ENCODE data around the gene PRSS53.

Gene PRSS53

GRCh38 chr16:31118223-31119155 lies 29.7 kb upstream of the PRSS53 start:
- DNase-seq (ENCODE audit: insufficient read length, low spot score) = no peak
- no peak for FAIRE-seq

GRCh38 chr16:31117384-31118222 lies 28.9 kb upstream of the PRSS53 start, which contains the start of gene KAT8:
Gene KAT8 (plus strand): TSS chr16:31117664. CDS start chr16:31117682, 18 bp downstream.
- peak; percentile 97 for FAIRE-seq
- DNase-seq (ENCODE audit: insufficient read length, low spot score) = peak; percentile 98
- TF ChIP-seq TAF1 (IDR thresholded peaks at IDR 0.05; ENCODE audit: low read depth, low read length) = peak; percentile 83
- peak; percentile 40; the same call in 1 of the 2 replicates for TF ChIP-seq SPI1 (IDR thresholded peaks at IDR 0.05; ENCODE audit: low read depth, low read length)
- TF ChIP-seq PAX5 (IDR thresholded peaks at IDR 0.05; ENCODE audit: insufficient read depth, low read length, severe bottlenecking) = no peak
- peak; percentile 88 for TF ChIP-seq POLR2A (IDR thresholded peaks at IDR 0.05; ENCODE audit: low read depth, low read length)
- peak; percentile 82 for TF ChIP-seq POLR2AphosphoS5 (IDR thresholded peaks at IDR 0.05; ENCODE audit: low read depth, low read length)
- peak; percentile 63; the same call in 1 of the 2 replicates for TF ChIP-seq POU2F2 (IDR thresholded peaks at IDR 0.05; ENCODE audit: low read depth, low read length)

More at GRCh38 chr16:31118223-31119155, 29.7 kb upstream of the PRSS53 start:
- TF ChIP-seq TAF1 (IDR thresholded peaks at IDR 0.05; ENCODE audit: low read depth, low read length) (no peak), POLR2A (IDR thresholded peaks at IDR 0.05; ENCODE audit: low read depth, low read length) (no peak), SPI1 (IDR thresholded peaks at IDR 0.05; ENCODE audit: low read depth, low read length) (no peak), POLR2AphosphoS5 (IDR thresholded peaks at IDR 0.05; ENCODE audit: low read depth, low read length) (no peak), PAX5 (IDR thresholded peaks at IDR 0.05; ENCODE audit: insufficient read depth, low read length, severe bottlenecking) (no peak), POU2F2 (IDR thresholded peaks at IDR 0.05; ENCODE audit: low read depth, low read length) (no peak)

GRCh38 chr16:31114468-31114867 lies 25.7 kb upstream of the PRSS53 start:
- no peak for TF ChIP-seq PAX5 (IDR thresholded peaks at IDR 0.05; ENCODE audit: insufficient read depth, low read length, severe bottlenecking)
- TF ChIP-seq POU2F2 (IDR thresholded peaks at IDR 0.05; ENCODE audit: low read depth, low read length) = no peak
- TF ChIP-seq POLR2A (IDR thresholded peaks at IDR 0.05; ENCODE audit: low read depth, low read length) = no peak
- TF ChIP-seq SPI1 (IDR thresholded peaks at IDR 0.05; ENCODE audit: low read depth, low read length) = no peak
- no peak for TF ChIP-seq POLR2AphosphoS5 (IDR thresholded peaks at IDR 0.05; ENCODE audit: low read depth, low read length)
- TF ChIP-seq TAF1 (IDR thresholded peaks at IDR 0.05; ENCODE audit: low read depth, low read length) = no peak
- FAIRE-seq = no peak
- DNase-seq (ENCODE audit: insufficient read length, low spot score) = no peak

GRCh38 chr16:31113121-31114120 lies 24.7 kb upstream of the PRSS53 start:
- FAIRE-seq (no peak), DNase-seq (ENCODE audit: insufficient read length, low spot score) (no peak)
- TF ChIP-seq PAX5 (IDR thresholded peaks at IDR 0.05; ENCODE audit: insufficient read depth, low read length, severe bottlenecking) (no peak), POLR2AphosphoS5 (IDR thresholded peaks at IDR 0.05; ENCODE audit: low read depth, low read length) (no peak), POLR2A (IDR thresholded peaks at IDR 0.05; ENCODE audit: low read depth, low read length) (no peak), POU2F2 (IDR thresholded peaks at IDR 0.05; ENCODE audit: low read depth, low read length) (no peak), SPI1 (IDR thresholded peaks at IDR 0.05; ENCODE audit: low read depth, low read length) (no peak), TAF1 (IDR thresholded peaks at IDR 0.05; ENCODE audit: low read depth, low read length) (no peak)

- no peak for DNase-seq (ENCODE audit: insufficient read length, low spot score)
- no peak for FAIRE-seq
- TF ChIP-seq SPI1 (IDR thresholded peaks at IDR 0.05; ENCODE audit: low read depth, low read length) (no peak), POLR2AphosphoS5 (IDR thresholded peaks at IDR 0.05; ENCODE audit: low read depth, low read length) (no peak), POU2F2 (IDR thresholded peaks at IDR 0.05; ENCODE audit: low read depth, low read length) (no peak), POLR2A (IDR thresholded peaks at IDR 0.05; ENCODE audit: low read depth, low read length) (no peak), TAF1 (IDR thresholded peaks at IDR 0.05; ENCODE audit: low read depth, low read length) (no peak), PAX5 (IDR thresholded peaks at IDR 0.05; ENCODE audit: insufficient read depth, low read length, severe bottlenecking) (no peak)
These were observed 24.0 kb upstream of the PRSS53 start for GRCh38 chr16:31112711-31113110.

- DNase-seq (ENCODE audit: insufficient read length, low spot score) (no peak), FAIRE-seq (no peak)
- TF ChIP-seq POLR2A (IDR thresholded peaks at IDR 0.05; ENCODE audit: low read depth, low read length) = no peak
- no peak for TF ChIP-seq POU2F2 (IDR thresholded peaks at IDR 0.05; ENCODE audit: low read depth, low read length)
- TF ChIP-seq PAX5 (IDR thresholded peaks at IDR 0.05; ENCODE audit: insufficient read depth, low read length, severe bottlenecking) = no peak
- no peak for TF ChIP-seq SPI1 (IDR thresholded peaks at IDR 0.05; ENCODE audit: low read depth, low read length)
- no peak for TF ChIP-seq TAF1 (IDR thresholded peaks at IDR 0.05; ENCODE audit: low read depth, low read length)
- no peak for TF ChIP-seq POLR2AphosphoS5 (IDR thresholded peaks at IDR 0.05; ENCODE audit: low read depth, low read length)
These were observed 23.2 kb upstream of the PRSS53 start for GRCh38 chr16:31111881-31112466.

- no peak for TF ChIP-seq TAF1 (IDR thresholded peaks at IDR 0.05; ENCODE audit: low read depth, low read length)
- no peak for TF ChIP-seq POLR2AphosphoS5 (IDR thresholded peaks at IDR 0.05; ENCODE audit: low read depth, low read length)
- TF ChIP-seq PAX5 (IDR thresholded peaks at IDR 0.05; ENCODE audit: insufficient read depth, low read length, severe bottlenecking) = no peak
- no peak for TF ChIP-seq POLR2A (IDR thresholded peaks at IDR 0.05; ENCODE audit: low read depth, low read length)
- TF ChIP-seq SPI1 (IDR thresholded peaks at IDR 0.05; ENCODE audit: low read depth, low read length) = no peak
- TF ChIP-seq POU2F2 (IDR thresholded peaks at IDR 0.05; ENCODE audit: low read depth, low read length) = no peak
- FAIRE-seq (no peak), DNase-seq (ENCODE audit: insufficient read length, low spot score) (no peak)
These were observed 21.6 kb upstream of the PRSS53 start for GRCh38 chr16:31110106-31111034.

Data from GM12891 (cell line).